Mesothelial cell of epicardium (in vitro differentiated cells): Measurements from ENCODE around the gene CLNK. TPM values are rescaled to one million over a fixed set of nuclear protein-coding genes. Genes with fewer than 3 reads are reported as not detected.

Experiments used
- DNase-seq, 2 experiments: peaks; one replicate each; pipeline ENCODE4 v3.0.0; 2021; ENCODE audit warnings: low spot score in 2 of 2; ENCODE audit not compliant: unreplicated experiment in 2 of 2
- H3K27ac Mint-ChIP-seq: 2 replicates; pipeline ENCODE4 v1.8.0; 2021; ENCODE audit warnings: mixed read lengths
- H3K27me3 Mint-ChIP-seq: 2 replicates; pipeline ENCODE4 v1.8.0; 2021; ENCODE audit warnings: low read depth, mixed read lengths
- H3K36me3 Mint-ChIP-seq: 2 replicates; pipeline ENCODE4 v1.8.0; 2021; ENCODE audit warnings: mixed read lengths
- H3K4me1 Mint-ChIP-seq: 2 replicates; pipeline ENCODE4 v1.8.0; 2021; ENCODE audit warnings: mixed read lengths
- H3K4me3 Mint-ChIP-seq: 2 replicates; pipeline ENCODE4 v1.8.0; 2021; ENCODE audit warnings: mild to moderate bottlenecking, moderate library complexity, mixed read lengths
- H3K9me3 Mint-ChIP-seq: 2 replicates; pipeline ENCODE4 v1.8.0; 2021; ENCODE audit warnings: mixed read lengths
- total RNA-seq: library from RNA; stranded (reverse); gene quantifications from 3 replicates; pipeline ENCODE4 v1.2.1, GENCODE V29; 2021
- TF ChIP-seq, protein P1 (sequence below): fragments of 200-600 bp; sonication (generic); IDR thresholded peaks from one replicate; pipeline ENCODE4 v1.5.0; 2021; ENCODE audit warnings: antibody characterized with exemption; ENCODE audit not compliant: unreplicated experiment

The CLNK gene
- total RNA-seq, 1 donor from 2014 or later = not detected

DNA sequence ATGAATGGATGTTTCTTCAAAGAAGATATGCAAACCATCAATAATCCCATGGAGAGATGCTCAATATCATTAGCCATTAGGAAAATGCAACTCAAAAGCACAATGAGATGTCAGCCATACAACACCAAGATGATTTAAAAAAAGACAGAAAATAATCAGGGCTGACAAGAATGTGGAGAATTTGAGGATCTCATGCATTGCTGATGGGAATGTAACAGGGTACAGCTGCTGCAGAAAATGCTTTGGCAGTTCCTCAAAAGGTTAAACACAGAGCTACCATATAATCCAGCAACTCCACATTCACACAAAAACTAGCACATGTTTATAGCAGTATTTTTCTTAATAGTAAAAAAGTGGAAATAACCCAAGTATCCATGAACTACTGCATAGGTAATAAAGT, 116.8 kb downstream of the CLNK start:
- TF ChIP-seq, protein P1, sequence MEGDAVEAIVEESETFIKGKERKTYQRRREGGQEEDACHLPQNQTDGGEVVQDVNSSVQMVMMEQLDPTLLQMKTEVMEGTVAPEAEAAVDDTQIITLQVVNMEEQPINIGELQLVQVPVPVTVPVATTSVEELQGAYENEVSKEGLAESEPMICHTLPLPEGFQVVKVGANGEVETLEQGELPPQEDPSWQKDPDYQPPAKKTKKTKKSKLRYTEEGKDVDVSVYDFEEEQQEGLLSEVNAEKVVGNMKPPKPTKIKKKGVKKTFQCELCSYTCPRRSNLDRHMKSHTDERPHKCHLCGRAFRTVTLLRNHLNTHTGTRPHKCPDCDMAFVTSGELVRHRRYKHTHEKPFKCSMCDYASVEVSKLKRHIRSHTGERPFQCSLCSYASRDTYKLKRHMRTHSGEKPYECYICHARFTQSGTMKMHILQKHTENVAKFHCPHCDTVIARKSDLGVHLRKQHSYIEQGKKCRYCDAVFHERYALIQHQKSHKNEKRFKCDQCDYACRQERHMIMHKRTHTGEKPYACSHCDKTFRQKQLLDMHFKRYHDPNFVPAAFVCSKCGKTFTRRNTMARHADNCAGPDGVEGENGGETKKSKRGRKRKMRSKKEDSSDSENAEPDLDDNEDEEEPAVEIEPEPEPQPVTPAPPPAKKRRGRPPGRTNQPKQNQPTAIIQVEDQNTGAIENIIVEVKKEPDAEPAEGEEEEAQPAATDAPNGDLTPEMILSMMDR = no peak
- no peak overlapping the region for H3K27ac Mint-ChIP-seq

DNA sequence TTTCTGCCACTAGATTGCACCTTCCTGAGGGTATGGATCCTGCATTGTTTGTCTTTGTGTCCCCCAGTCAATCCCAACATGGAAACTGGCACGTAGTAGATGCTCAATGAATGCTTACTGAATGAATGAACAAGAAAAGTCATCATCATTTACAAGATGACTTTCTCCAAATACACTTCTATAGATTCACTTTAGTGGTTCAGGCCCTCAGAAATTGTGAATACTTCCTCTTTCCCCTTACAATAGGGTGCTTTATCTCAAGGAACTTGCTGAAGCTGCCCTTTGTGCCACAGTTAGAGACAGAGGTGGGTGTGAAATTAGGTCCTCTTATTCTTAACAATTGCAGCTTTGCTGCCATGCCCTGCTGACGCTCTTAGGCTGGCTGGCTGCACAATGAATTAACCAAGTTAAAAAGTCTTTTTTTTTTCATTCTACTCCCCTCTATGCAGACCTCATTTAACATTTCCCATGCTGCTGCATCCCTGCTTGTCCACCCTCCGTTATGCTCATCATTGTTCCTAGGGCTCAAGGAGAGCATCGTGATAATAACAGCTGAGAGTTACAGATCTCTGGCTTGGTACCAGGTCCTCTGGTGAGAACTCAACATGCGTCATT, 119.3 kb downstream of the CLNK start:
- TF ChIP-seq, protein P1 = no peak
- H3K9me3 Mint-ChIP-seq = peaks cover 8% of the 10 kb centered on the region
- H3K27me3 Mint-ChIP-seq = no peaks in the 10 kb centered on the region
- no peak for DNase-seq
- no peak overlapping the region for H3K27ac Mint-ChIP-seq
- no peak overlapping the region for H3K4me3 Mint-ChIP-seq
- peaks cover 4% of the 10 kb centered on the region for H3K4me1 Mint-ChIP-seq
- H3K36me3 Mint-ChIP-seq = no peaks in the 10 kb centered on the region

More for the DNA sequence above, 116.8 kb downstream of the CLNK start:
- no peaks in the 10 kb centered on the region for H3K36me3 Mint-ChIP-seq
- no peaks in the 10 kb centered on the region for H3K27me3 Mint-ChIP-seq
- peaks cover 10% of the 10 kb centered on the region for H3K4me1 Mint-ChIP-seq
- H3K9me3 Mint-ChIP-seq = peaks cover 8% of the 10 kb centered on the region
- no peak for DNase-seq
- H3K4me3 Mint-ChIP-seq = no peak overlapping the region

DNA sequence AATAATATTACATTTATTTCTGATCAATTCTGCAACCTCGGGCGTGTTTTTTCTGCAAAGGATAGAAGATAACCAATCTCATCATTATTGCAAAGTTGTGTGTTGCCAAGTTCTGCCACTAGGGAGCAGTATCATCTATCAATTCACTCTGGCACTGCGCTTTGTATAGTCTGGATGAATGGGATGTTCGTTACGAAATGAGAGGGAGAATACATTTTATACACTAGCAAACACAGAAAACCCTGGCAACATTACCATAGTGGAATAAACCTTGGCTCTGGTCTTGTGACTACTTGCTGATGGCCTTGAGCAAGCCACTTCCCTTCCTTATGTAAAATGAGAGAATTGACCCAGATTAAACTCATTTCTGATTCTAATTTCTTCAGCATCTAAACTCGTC, 129.9 kb downstream of the CLNK start:
- Mint-ChIP-seq H3K9me3 (no peaks in the 10 kb centered on the region), H3K27ac (no peak overlapping the region), H3K27me3 (peaks cover 14% of the 10 kb centered on the region), H3K4me3 (no peak overlapping the region), H3K36me3 (no peaks in the 10 kb centered on the region), H3K4me1 (peaks cover 4% of the 10 kb centered on the region)
- DNase-seq = peak in 1 of 2 experiments; percentile 72
- TF ChIP-seq, protein P1 = peak; percentile 91

DNA sequence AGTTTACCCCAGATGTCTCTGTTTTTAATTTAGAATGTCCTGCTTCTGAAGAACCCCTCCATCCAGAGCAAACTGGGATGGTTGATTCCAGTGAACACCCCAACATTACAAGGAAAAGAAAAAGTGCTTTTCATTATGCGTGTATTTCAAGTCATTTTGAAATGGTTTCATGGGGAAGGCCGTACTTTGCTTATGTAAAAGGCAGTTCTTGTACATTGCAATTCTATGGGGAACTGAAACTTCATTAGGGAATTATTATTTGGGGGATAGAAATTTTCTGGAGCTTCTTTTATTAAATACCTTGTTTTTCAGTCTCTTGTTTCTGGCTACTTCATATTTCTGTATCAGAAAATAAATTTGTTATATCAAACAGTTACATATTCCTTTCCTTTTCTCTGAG, 130.4 kb downstream of the CLNK start:
- Mint-ChIP-seq H3K9me3 (no peaks in the 10 kb centered on the region), H3K36me3 (no peaks in the 10 kb centered on the region), H3K27ac (no peak overlapping the region), H3K4me1 (peaks cover 4% of the 10 kb centered on the region), H3K4me3 (no peak overlapping the region), H3K27me3 (peaks cover 15% of the 10 kb centered on the region)
- DNase-seq = no peak
- TF ChIP-seq, protein P1 = no peak

DNA sequence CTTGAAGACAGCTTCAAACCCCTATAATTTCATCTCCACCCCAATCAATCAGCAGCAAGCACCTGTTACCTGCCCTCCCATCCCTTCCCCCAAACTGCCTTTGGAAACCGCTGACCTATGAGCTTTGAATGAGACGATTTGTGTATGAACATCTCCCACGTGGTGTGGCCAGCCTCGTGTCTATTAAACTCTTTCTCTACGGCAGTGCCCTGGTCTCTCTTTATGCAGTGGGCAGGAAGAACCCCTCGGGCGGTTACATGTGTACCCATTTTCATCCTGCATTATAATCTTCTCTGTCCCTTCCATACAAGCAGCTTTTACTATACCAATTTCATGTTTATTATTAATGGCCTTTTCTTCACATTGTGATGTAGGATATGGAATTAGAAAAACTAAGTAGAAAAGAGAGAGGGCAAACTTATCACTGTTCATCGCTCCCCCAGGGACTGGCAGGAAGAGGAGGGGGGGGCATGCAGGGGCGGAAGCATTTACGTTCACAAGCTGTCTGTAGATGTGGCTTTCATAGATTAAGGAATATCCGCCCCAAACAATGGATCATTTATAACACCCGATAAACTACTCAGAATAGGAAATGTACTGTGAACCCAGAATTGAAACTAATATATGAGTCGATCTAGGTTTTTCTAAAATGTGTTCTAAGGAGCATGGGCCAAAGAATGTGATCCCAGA, 131.8 kb downstream of the CLNK start:
- Mint-ChIP-seq H3K27me3 (peaks cover 28% of the 10 kb centered on the region), H3K9me3 (no peaks in the 10 kb centered on the region), H3K27ac (no peak overlapping the region), H3K36me3 (no peaks in the 10 kb centered on the region), H3K4me1 (peaks cover 4% of the 10 kb centered on the region), H3K4me3 (no peak overlapping the region)
- TF ChIP-seq, protein P1 = no peak
- DNase-seq = no peak
